H1 (cell line): ENCODE results near the gene PLEK2. TPM values are rescaled to one million over a fixed set of nuclear protein-coding genes. Genes with fewer than 3 reads are reported as not detected.

Experiments used
- CTCF ChIA-PET: fragments of 300-600 bp; sonication (Branson Sonifier 250); formaldehyde crosslinking; loops from one replicate; lab custom pipeline; 2021; ENCODE audit not compliant: partially characterized antibody; lab: Charles Lee
- POLR2A ChIA-PET: fragments of 300-600 bp; sonication (Branson Sonifier 250); formaldehyde crosslinking; loops from one replicate; lab custom pipeline; 2021; ENCODE audit warnings: inconsistent platforms; ENCODE audit not compliant: partially characterized antibody; lab: Charles Lee
- DNase-seq, 2 experiments: peaks; one replicate each; pipeline versions ENCODE4 v3.0.0 to v3.0.0-alpha.2; 2010 to 2022; ENCODE audit warnings: low spot score in 2 of 2, low read depth in 1 of 2, mixed read lengths in 1 of 2
- FAIRE-seq: peaks from 2 replicates; lab custom pipeline; 2011; peaks lifted over from hg19 to GRCh38; lab: Jason Lieb, UNC
- H2AFZ ChIP-seq: 2 replicates; pipeline ENCODE4 v1.8.1; 2012; ENCODE audit warnings: low read length, inconsistent platforms
- H2AK5ac ChIP-seq: 2 replicates; pipeline ENCODE4 v1.6.1; 2013; ENCODE audit warnings: low read depth, low read length
- H2BK120ac ChIP-seq: replicated peaks from 2 replicates; pipeline ENCODE3; 2013; ENCODE audit warnings: low read depth, low read length, inconsistent platforms
- H2BK12ac ChIP-seq: 2 replicates; pipeline ENCODE4 v1.6.1; 2013; ENCODE audit warnings: low read depth, low read length
- H2BK15ac ChIP-seq: 2 replicates; pipeline ENCODE4 v1.6.1; 2013; ENCODE audit warnings: low read length
- H2BK20ac ChIP-seq: 2 replicates; pipeline ENCODE4 v1.6.1; 2013; ENCODE audit warnings: low read length
- H2BK5ac ChIP-seq: 2 replicates; pipeline ENCODE4 v1.6.1; 2013; ENCODE audit warnings: low read depth, low read length
- H3K14ac ChIP-seq: 2 replicates; pipeline ENCODE4 v1.6.1; 2013; ENCODE audit warnings: inconsistent platforms; ENCODE audit not compliant: insufficient read length
- H3K18ac ChIP-seq: 2 replicates; pipeline ENCODE4 v1.6.1; 2013; ENCODE audit warnings: low read length; ENCODE audit errors: extremely low read depth
- H3K23ac ChIP-seq: 2 replicates; pipeline ENCODE4 v1.6.1; 2013; ENCODE audit warnings: inconsistent platforms; ENCODE audit not compliant: insufficient read length
- H3K23me2 ChIP-seq: 2 replicates; pipeline ENCODE4 v1.6.1; 2013; ENCODE audit warnings: low read depth, low read length
- H3K27ac ChIP-seq: 2 replicates; pipeline ENCODE4 v1.6.1; 2011; ENCODE audit warnings: low read depth, low read length, inconsistent platforms
- H3K27me3 ChIP-seq, 4 experiments: replicated peaks in 1 of 4; 1 replicate in 1 of 4; 2 replicates in 3 of 4; pipeline versions ENCODE4 v1.6.1 to v1.8.1; 2011 to 2013; ENCODE audit warnings: low read length in 3 of 4, mild to moderate bottlenecking in 3 of 4, inconsistent platforms in 2 of 4, mixed read lengths in 2 of 4, moderate library complexity in 1 of 4; ENCODE audit not compliant: control insufficient read depth in 3 of 4, insufficient read depth in 3 of 4; ENCODE audit errors: extremely low read depth in 1 of 4
- H3K36me3 ChIP-seq, 4 experiments: 2 replicates each; pipeline versions ENCODE4 v1.6.1 to v1.8.1; 2011 to 2013; ENCODE audit warnings: mild to moderate bottlenecking in 4 of 4, low read length in 3 of 4, moderate library complexity in 2 of 4, control low read depth in 1 of 4, inconsistent platforms in 1 of 4; ENCODE audit not compliant: insufficient read depth in 4 of 4, control insufficient read depth in 2 of 4
- H3K4ac ChIP-seq: replicated peaks from 2 replicates; pipeline ENCODE3; 2013; ENCODE audit warnings: low read length, low read depth, mixed read lengths, inconsistent platforms; ENCODE audit not compliant: insufficient read length
- H3K4me1 ChIP-seq, 4 experiments: replicated peaks in 1 of 4; 1 replicate in 1 of 4; 2 replicates in 3 of 4; pipeline versions ENCODE4 v1.6.1 to v1.8.1; 2011 to 2013; ENCODE audit warnings: low read length in 3 of 4, inconsistent platforms in 2 of 4, mixed read lengths in 1 of 4; ENCODE audit not compliant: insufficient read depth in 4 of 4, control insufficient read depth in 3 of 4
- H3K4me2 ChIP-seq, 2 experiments: 2 replicates each; pipeline versions ENCODE4 v1.6.1 to v1.8.1; 2011 to 2013; ENCODE audit warnings: low read depth in 2 of 2, low read length in 2 of 2, control low read depth in 1 of 2, inconsistent platforms in 1 of 2, mild to moderate bottlenecking in 1 of 2; ENCODE audit not compliant: insufficient read depth in 1 of 2
- H3K4me3 ChIP-seq, 4 experiments: fragments of 200-600, 300-600 bp in 1 of 4; sonication (generic), shearing (Covaris generic), sonication (Bioruptor Twin) in 1 of 4; 2 replicates each; pipeline versions ENCODE4 v1.5.1 to v1.8.1; 2011 to 2016; ENCODE audit warnings: low read length in 4 of 4, low read depth in 3 of 4, control low read depth in 2 of 4, inconsistent platforms in 2 of 4, mild to moderate bottlenecking in 2 of 4, mixed read lengths in 1 of 4, moderate library complexity in 1 of 4; ENCODE audit not compliant: insufficient read depth in 2 of 4; ENCODE audit errors: extremely low read depth in 1 of 4
- H3K56ac ChIP-seq: replicated peaks from 2 replicates; pipeline ENCODE3; 2013; ENCODE audit warnings: low read depth, mild to moderate bottlenecking, mixed read lengths, low read length, inconsistent platforms; ENCODE audit not compliant: insufficient read length
- H3K79me1 ChIP-seq: 2 replicates; pipeline ENCODE4 v1.6.1; 2013; ENCODE audit warnings: low read depth, low read length, control low read depth
- H3K79me2 ChIP-seq, 2 experiments: 2 replicates each; pipeline versions ENCODE4 v1.6.1 to v1.8.1; 2012 to 2013; ENCODE audit warnings: low read length in 2 of 2, mild to moderate bottlenecking in 2 of 2, inconsistent platforms in 1 of 2; ENCODE audit not compliant: insufficient read depth in 2 of 2, control insufficient read depth in 1 of 2
- H3K9ac ChIP-seq, 4 experiments: replicated peaks in 1 of 4; 1 replicate in 1 of 4; 2 replicates in 3 of 4; pipeline versions ENCODE4 v1.6.1 to v1.8.1; 2011 to 2013; ENCODE audit warnings: low read depth in 3 of 4, low read length in 3 of 4, control low read depth in 2 of 4, mild to moderate bottlenecking in 2 of 4, moderate library complexity in 2 of 4, inconsistent platforms in 1 of 4; ENCODE audit errors: extremely low read depth in 1 of 4
- H3K9me3 ChIP-seq, 2 experiments: 2 replicates each; pipeline versions ENCODE4 v1.6.1 to v1.8.1; 2012 to 2013; ENCODE audit warnings: mild to moderate bottlenecking in 2 of 2, moderate library complexity in 2 of 2, control low read depth in 1 of 2, inconsistent platforms in 1 of 2, low read depth in 1 of 2, low read length in 1 of 2, mixed read lengths in 1 of 2; ENCODE audit not compliant: insufficient read depth in 2 of 2
- H4K20me1 ChIP-seq, 2 experiments: replicated peaks in 1 of 2; 2 replicates each; pipeline versions ENCODE3 to v1.8.1; 2011 to 2013; ENCODE audit warnings: inconsistent platforms in 2 of 2, low read length in 2 of 2, mild to moderate bottlenecking in 1 of 2; ENCODE audit not compliant: insufficient read depth in 2 of 2, control insufficient read depth in 1 of 2
- H4K5ac ChIP-seq: 2 replicates; pipeline ENCODE4 v1.6.1; 2013; ENCODE audit warnings: low read length, low read depth, mixed read lengths, inconsistent platforms; ENCODE audit not compliant: insufficient read length
- H4K8ac ChIP-seq: 2 replicates; pipeline ENCODE4 v1.8.0; 2013; ENCODE audit warnings: mild to moderate bottlenecking, moderate library complexity, low read length, inconsistent platforms; ENCODE audit not compliant: insufficient read depth; ENCODE audit errors: extremely low read depth
- H4K91ac ChIP-seq: replicated peaks from 2 replicates; pipeline ENCODE3; 2013; ENCODE audit warnings: low read length, mixed read lengths, inconsistent platforms; ENCODE audit not compliant: insufficient read length
- CHD1 ChIP-seq: IDR thresholded peaks from 2 replicates; pipeline ENCODE4 v1.6.1; 2012; ENCODE audit warnings: low read depth, low read length, improper control_type of control experiment
- HDAC2 ChIP-seq, 2 experiments: fragments of 300-600 bp in 1 of 2; sonication (generic) in 1 of 2; IDR thresholded peaks; 2 replicates each; pipeline ENCODE4 v1.6.1; 2011 to 2012; ENCODE audit warnings: low read depth in 2 of 2, low read length in 2 of 2, mild to moderate bottlenecking in 2 of 2, moderate library complexity in 2 of 2, borderline replicate concordance in 1 of 2, inconsistent platforms in 1 of 2
- KDM5A ChIP-seq: fragments of 200-600 bp; IDR thresholded peaks from 2 replicates; pipeline ENCODE4 v1.7.1; 2012; ENCODE audit warnings: mild to moderate bottlenecking, low read length, inconsistent platforms, mixed read lengths
- MAFK ChIP-seq: IDR thresholded peaks from 2 replicates; pipeline ENCODE4 v1.6.1; 2012; ENCODE audit warnings: low read depth, mild to moderate bottlenecking, improper control_type of control experiment, low read length
- NRF1 ChIP-seq: IDR thresholded peaks from 2 replicates; pipeline ENCODE4 v1.6.1; 2011; ENCODE audit warnings: mild to moderate bottlenecking, low read depth, low read length, improper control_type of control experiment
- PHF8 ChIP-seq: fragments of 200-600 bp; sonication (generic); conservative IDR thresholded peaks from 2 replicates; pipeline ENCODE4 v1.7.1; 2012; ENCODE audit warnings: low read depth, mild to moderate bottlenecking, inconsistent platforms, low read length, moderate library complexity
- SAP30 ChIP-seq: fragments of 300-600 bp; sonication (generic); IDR thresholded peaks from 2 replicates; pipeline ENCODE4 v1.7.1; 2012; ENCODE audit warnings: low read length, moderate library complexity, mild to moderate bottlenecking, inconsistent platforms; ENCODE audit not compliant: insufficient read depth, insufficient replicate concordance
- SP4 ChIP-seq: IDR thresholded peaks from 2 replicates; pipeline ENCODE4 v1.6.1; 2012; ENCODE audit warnings: low read length, inconsistent platforms
- TAF7 ChIP-seq: optimal IDR thresholded peaks from 2 replicates; pipeline ENCODE3; 2011; ENCODE audit warnings: low read depth, mild to moderate bottlenecking, inconsistent platforms, low read length, moderate library complexity, borderline replicate concordance
- TCF12 ChIP-seq: IDR thresholded peaks from 2 replicates; pipeline ENCODE4 v1.6.1; 2011; ENCODE audit warnings: low read depth, mild to moderate bottlenecking, low read length
- WGBS, 2 experiments: shearing (Covaris generic) in 1 of 2; methylation state at CpG; one replicate each; pipeline versions ENCODE4 v1.1.6 to v1.1.7; 2013 to 2015; ENCODE audit warnings: low lambda C conversion rate in 2 of 2, mixed read lengths in 2 of 2, inconsistent platforms in 1 of 2, low coverage in 1 of 2, missing lambda C conversion rate in 1 of 2; ENCODE audit not compliant: insufficient replicate concordance in 2 of 2, insufficient coverage in 1 of 2, insufficient read length in 1 of 2; ENCODE audit errors: extremely low coverage in 1 of 2, missing lambda C conversion rate in 1 of 2; 5-methylcytosine and 5-hydroxymethylcytosine counted together
- polyA plus RNA-seq, 7 experiments: library from polyadenylated mRNA; depleted of rRNA in 3 of 7; stranded (reverse) in 5 of 7; unstranded in 2 of 7; fragments of >200 nt in 5 of 7; fragments of 200-250 nt in 2 of 7; gene quantifications; 1 replicate in 5 of 7; 2 replicates in 1 of 7; 4 replicates in 1 of 7; pipeline versions ENCODE4 v1.2.1 to v1.2.3, GENCODE V29; 2011 to 2013; ENCODE audit warnings: missing spikeins in 2 of 7, mixed read lengths in 2 of 7
- total RNA-seq: library from RNA; stranded (reverse); fragmentation: NEBNext Ultra II Directional; extraction: Animal tissue kit (Norgen Biotek cat#: 25700); gene quantifications from 2 replicates; pipeline ENCODE4 v1.2.1, GENCODE V29; 2021

Gene PLEK2
- total and polyA plus RNA-seq, 2 of the 8 experiments (the other 6 are each of a cell fraction or from before 2014, with no cell fraction given): 0.41 to 2.1 TPM

DNA sequence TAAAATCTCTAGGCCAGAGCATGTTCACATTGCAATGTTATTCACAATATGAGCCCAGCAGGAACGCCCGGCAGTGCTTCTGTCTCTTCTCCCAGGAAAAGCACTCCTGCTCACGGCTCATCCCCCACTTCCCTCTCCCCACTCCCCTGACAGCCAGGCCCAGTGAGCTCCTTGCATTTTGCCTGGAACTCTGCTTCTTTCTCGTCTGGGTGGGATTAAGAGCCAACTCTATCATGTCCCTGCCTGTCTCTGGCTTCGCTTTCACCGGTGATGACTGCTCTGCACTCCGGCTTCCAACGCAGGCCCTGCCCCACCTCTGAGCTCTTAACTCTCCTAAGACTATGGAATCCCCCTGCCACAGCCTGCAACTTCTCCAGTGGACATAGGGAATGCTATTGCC is 2.5 kb downstream of the PLEK2 start:
- H3K4ac ChIP-seq: no peak overlapping the region
- H3K79me2 ChIP-seq: no peaks in the 10 kb centered on the region
- WGBS, 2 experiments: 91% methylated on average over 8 of the region's 8 CpGs; no CpG with 5 or more reads in 1 of the 2 experiments
- H3K27ac ChIP-seq: no peak overlapping the region
- peaks cover 8% of the 10 kb centered on the region; the same call in 1 of the 2 replicates for H3K23me2 ChIP-seq
- 0 out of 2 replicates have a peak overlapping the region, but pooled peaks have one; percentile 76 for H2AFZ ChIP-seq
- H2BK20ac ChIP-seq: no peak overlapping the region
- peaks cover 0 to 3% (median 0%) of the 10 kb centered on the region in 4 experiments; a peak in 3 of 7 replicates for H3K4me1 ChIP-seq
- no peaks in the 10 kb centered on the region for H3K79me1 ChIP-seq
- no peak overlapping the region for H2BK5ac ChIP-seq
- no peak overlapping the region for H4K5ac ChIP-seq
- TF ChIP-seq SP4: no peak
- no peak for TF ChIP-seq MAFK
- no peak for TF ChIP-seq PHF8
- TF ChIP-seq KDM5A: no peak
- no peak for TF ChIP-seq TAF7
- TF ChIP-seq CHD1: no peak
- no peak for TF ChIP-seq SAP30
- TF ChIP-seq HDAC2 (IDR thresholded peaks at IDR 0.05; ENCODE audit: borderline replicate concordance in 1 of 2, low read depth in 2 of 2, low read length in 2 of 2): no peak
- TF ChIP-seq TCF12: no peak
- TF ChIP-seq NRF1: no peak
- no peak overlapping the region for H3K23ac ChIP-seq
- DNase-seq (no peak), FAIRE-seq (no peak)
- ChIA-PET POLR2A (interaction anchor here (0.6 kb wide), 1 partner anchor 157 kb away, joined by 3 read pairs; no protein-coding TSS in a partner anchor), CTCF (interaction anchor here (1.1 to 2.8 kb wide), 6 partner anchors 9 to 295 kb away, joined by 3 to 18 read pairs (median 6); partner anchors contain the start of genes ATP6V1D and EIF2S1)
- no peak overlapping the region for H3K4me2 ChIP-seq
- H4K20me1 ChIP-seq: peaks cover 0 to 2% of the 10 kb centered on the region in 2 experiments
- no peak overlapping the region for H3K14ac ChIP-seq
- no peak overlapping the region for H2BK120ac ChIP-seq
- no peak overlapping the region for H2BK15ac ChIP-seq
- H3K9ac ChIP-seq: no peak overlapping the region
- H3K18ac ChIP-seq: no peak overlapping the region
- H2AK5ac ChIP-seq: no peak overlapping the region
- H4K91ac ChIP-seq: no peak overlapping the region
- H3K4me3 ChIP-seq: no peak overlapping the region
- peaks cover 0 to 20% (median 13%) of the 10 kb centered on the region in 4 experiments; a peak in 6 of 7 replicates for H3K27me3 ChIP-seq
- H3K9me3 ChIP-seq: no peaks in the 10 kb centered on the region
- no peaks in the 10 kb centered on the region for H3K36me3 ChIP-seq
- H2BK12ac ChIP-seq: no peak overlapping the region
- H3K56ac ChIP-seq: no peak overlapping the region
- no peak overlapping the region for H4K8ac ChIP-seq
